T-helper 17 cell (primary cell): ENCODE measurements around the gene TRPM5. TPM values are rescaled to one million over a fixed set of nuclear protein-coding genes. Genes with fewer than 3 reads are reported as not detected.

Experiments used
- ATAC-seq: fragments of 150-1000 bp; cut with Tn5 transposase; 2 replicates; pipeline ENCODE4 v1.10.0; 2021; ENCODE audit warnings: mild to moderate bottlenecking, moderate library complexity
- DNase-seq, 3 donors: peaks; one replicate each; pipeline versions ENCODE4 v3.0.0 to v3.0.0-alpha.2; 2020 to 2021
- H3K9me3 ChIP-seq: one replicate; pipeline ENCODE4 v1.7.0; 2013; ENCODE audit warnings: low read length, mild to moderate bottlenecking; ENCODE audit not compliant: control insufficient read depth, poor library complexity, severe bottlenecking
- H3K27ac Mint-ChIP-seq: one replicate; pipeline ENCODE4 v1.8.0; 2022; ENCODE audit warnings: mild to moderate bottlenecking, moderate library complexity, mixed read lengths
- H3K27me3 Mint-ChIP-seq: one replicate; pipeline ENCODE4 v1.8.0; 2022; ENCODE audit warnings: mixed read lengths
- H3K36me3 Mint-ChIP-seq: one replicate; pipeline ENCODE4 v1.8.0; 2022; ENCODE audit warnings: low read depth, mixed read lengths
- H3K4me1 Mint-ChIP-seq: one replicate; pipeline ENCODE4 v1.8.0; 2022; ENCODE audit warnings: mild to moderate bottlenecking, mixed read lengths
- H3K4me3 Mint-ChIP-seq: one replicate; pipeline ENCODE4 v1.8.0; 2022; ENCODE audit warnings: mild to moderate bottlenecking, moderate library complexity, mixed read lengths
- total RNA-seq, 4 donors: library from RNA in 2 of 4; stranded (reverse) in 2 of 4; gene quantifications; one replicate each; pipeline ENCODE4 v1.2.3 and lab custom pipeline; 2022 to 2026

TRPM5 gene
- total RNA-seq, 2 donors from 2014 or later: 0.07 to 0.08 TPM

DNA sequence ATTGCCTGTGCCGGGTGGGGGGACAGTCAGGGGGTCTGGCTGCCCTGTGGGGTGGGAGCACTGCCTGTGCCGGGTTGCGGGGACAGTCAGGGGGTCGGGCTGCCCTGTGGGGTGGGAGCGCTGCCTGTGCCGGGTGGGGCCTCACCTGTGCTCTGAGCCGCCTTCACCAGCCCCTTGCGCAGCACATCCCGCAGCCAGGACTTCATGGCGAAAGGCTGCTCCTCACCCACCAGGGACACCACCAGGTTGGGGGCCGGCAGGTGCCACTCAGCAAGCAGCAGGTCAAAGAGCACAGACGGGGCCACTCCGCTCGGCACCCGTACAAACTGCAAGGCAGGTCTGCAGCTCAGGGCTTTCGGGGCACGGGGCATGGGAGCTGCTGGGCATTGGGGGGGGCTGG is 22.3 kb downstream of the TRPM5 start:
- Mint-ChIP-seq H3K27me3 (no peaks in the 10 kb centered on the region), H3K27ac (no peak overlapping the region), H3K4me1 (no peaks in the 10 kb centered on the region), H3K4me3 (no peak overlapping the region), H3K36me3 (no peaks in the 10 kb centered on the region)
- ATAC-seq (no peak), DNase-seq (no peak)
- H3K9me3 ChIP-seq: no peaks in the 10 kb centered on the region

- DNase-seq: no peak
- H3K9me3 ChIP-seq: no peaks in the 10 kb centered on the region
- ATAC-seq: no peak
- Mint-ChIP-seq H3K27me3 (no peaks in the 10 kb centered on the region), H3K4me1 (no peaks in the 10 kb centered on the region), H3K4me3 (no peak overlapping the region), H3K36me3 (no peaks in the 10 kb centered on the region), H3K27ac (no peak overlapping the region)
Observed at GRCh38 chr11:2421226-2421994, 22.9 kb downstream of the TRPM5 start.

- Mint-ChIP-seq H3K27me3 (no peaks in the 10 kb centered on the region), H3K27ac (no peak overlapping the region), H3K4me1 (no peaks in the 10 kb centered on the region), H3K36me3 (no peaks in the 10 kb centered on the region), H3K4me3 (no peak overlapping the region)
- H3K9me3 ChIP-seq: no peaks in the 10 kb centered on the region
- ATAC-seq: peak; percentile 93
- peak; percentile 52 to 64 (median 58) for DNase-seq
Observed at GRCh38 chr11:2420502-2421225, 23.6 kb downstream of the TRPM5 start.

GRCh38 chr11:2419638-2420501 is 24.4 kb downstream of the TRPM5 start:
- Mint-ChIP-seq H3K36me3 (no peaks in the 10 kb centered on the region), H3K4me3 (no peak overlapping the region), H3K4me1 (no peaks in the 10 kb centered on the region), H3K27ac (no peak overlapping the region), H3K27me3 (no peaks in the 10 kb centered on the region)
- DNase-seq (peak; percentile 31 to 46 (median 38)), ATAC-seq (peak; percentile 33)
- no peaks in the 10 kb centered on the region for H3K9me3 ChIP-seq

GRCh38 chr11:2418693-2419360 is 25.5 kb downstream of the TRPM5 start:
- Mint-ChIP-seq H3K4me3 (no peak overlapping the region), H3K27ac (peak overlapping the region; percentile 37), H3K27me3 (no peaks in the 10 kb centered on the region), H3K4me1 (no peaks in the 10 kb centered on the region), H3K36me3 (no peaks in the 10 kb centered on the region)
- DNase-seq: no peak
- no peak for ATAC-seq
- H3K9me3 ChIP-seq: no peaks in the 10 kb centered on the region

DNA sequence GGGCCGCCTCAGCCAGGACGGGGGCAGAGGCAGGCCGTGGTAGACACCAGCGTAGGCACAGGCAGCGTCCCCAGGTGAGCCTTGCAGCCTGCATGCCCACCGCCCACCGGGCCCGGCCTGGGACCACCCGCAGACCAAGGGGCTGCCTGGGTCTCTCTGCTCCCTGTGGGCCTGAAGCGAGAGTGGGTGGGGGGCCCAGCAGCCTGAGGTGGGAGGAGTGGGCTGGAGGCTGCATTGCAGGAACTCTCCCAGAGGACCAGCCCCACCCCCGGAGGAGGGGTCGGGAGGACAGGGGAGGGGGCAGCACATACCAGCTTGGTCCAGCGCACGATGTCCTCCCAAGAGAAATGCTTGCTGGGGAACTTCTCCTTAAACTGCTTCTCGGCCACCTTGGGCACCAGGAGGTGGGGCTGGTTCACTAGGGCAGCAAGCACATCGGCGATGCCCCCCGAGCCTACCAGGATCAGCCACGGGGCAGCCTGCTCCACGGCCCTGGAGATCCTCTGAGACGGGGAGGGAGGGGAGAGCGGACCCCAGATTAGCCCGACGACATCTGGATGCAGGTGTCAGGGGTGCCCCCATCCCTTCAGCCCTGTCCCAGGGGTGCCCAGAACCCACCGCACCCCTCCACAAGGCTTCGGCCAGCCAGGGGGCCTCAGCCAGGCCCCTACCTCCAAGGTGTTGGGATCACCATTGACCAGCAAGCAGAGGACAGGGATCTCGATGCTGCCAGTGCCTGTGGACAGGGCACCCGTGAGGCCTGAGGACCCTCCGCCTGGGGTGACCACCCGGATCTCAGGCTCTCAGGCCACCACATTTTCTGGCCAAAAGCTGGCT is 26.2 kb downstream of the TRPM5 start:
- no peak for DNase-seq
- H3K9me3 ChIP-seq: no peaks in the 10 kb centered on the region
- Mint-ChIP-seq H3K4me3 (no peak overlapping the region), H3K4me1 (no peaks in the 10 kb centered on the region), H3K27me3 (no peaks in the 10 kb centered on the region), H3K27ac (peak overlapping the region; percentile 37), H3K36me3 (no peaks in the 10 kb centered on the region)
- ATAC-seq: no peak

DNA sequence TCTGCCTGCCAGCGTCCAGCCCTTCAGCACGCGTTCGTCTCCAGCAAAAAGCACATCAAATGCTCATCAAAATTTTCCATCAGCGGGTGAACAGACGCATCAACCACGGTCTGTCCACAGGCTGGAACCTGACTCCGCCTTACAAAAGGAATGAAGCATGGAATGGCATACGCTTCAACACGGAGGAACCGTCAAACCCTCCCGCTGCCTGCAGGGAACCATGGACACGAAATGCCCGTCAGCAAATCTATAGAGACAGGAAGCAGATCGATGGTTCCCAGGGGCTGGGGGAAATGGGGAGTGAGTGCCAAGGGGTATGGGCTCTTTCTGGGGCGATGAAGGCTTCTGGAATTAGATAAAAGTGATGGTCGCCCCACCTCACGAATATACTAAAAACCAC is 27.5 kb downstream of the TRPM5 start:
- no peak overlapping the region for H3K4me3 Mint-ChIP-seq
- DNase-seq (no peak), ATAC-seq (no peak)
- no peaks in the 10 kb centered on the region for H3K27me3 Mint-ChIP-seq
- H3K36me3 Mint-ChIP-seq: no peaks in the 10 kb centered on the region
- H3K9me3 ChIP-seq: no peaks in the 10 kb centered on the region
- no peaks in the 10 kb centered on the region for H3K4me1 Mint-ChIP-seq
- no peak overlapping the region for H3K27ac Mint-ChIP-seq

- Mint-ChIP-seq H3K4me1 (no peaks in the 10 kb centered on the region), H3K27me3 (no peaks in the 10 kb centered on the region), H3K36me3 (no peaks in the 10 kb centered on the region), H3K27ac (no peak overlapping the region), H3K4me3 (no peak overlapping the region)
- no peaks in the 10 kb centered on the region for H3K9me3 ChIP-seq
- ATAC-seq (no peak), DNase-seq (no peak)
Observed at GRCh38 chr11:2415601-2416380, 28.5 kb downstream of the TRPM5 start.

DNA sequence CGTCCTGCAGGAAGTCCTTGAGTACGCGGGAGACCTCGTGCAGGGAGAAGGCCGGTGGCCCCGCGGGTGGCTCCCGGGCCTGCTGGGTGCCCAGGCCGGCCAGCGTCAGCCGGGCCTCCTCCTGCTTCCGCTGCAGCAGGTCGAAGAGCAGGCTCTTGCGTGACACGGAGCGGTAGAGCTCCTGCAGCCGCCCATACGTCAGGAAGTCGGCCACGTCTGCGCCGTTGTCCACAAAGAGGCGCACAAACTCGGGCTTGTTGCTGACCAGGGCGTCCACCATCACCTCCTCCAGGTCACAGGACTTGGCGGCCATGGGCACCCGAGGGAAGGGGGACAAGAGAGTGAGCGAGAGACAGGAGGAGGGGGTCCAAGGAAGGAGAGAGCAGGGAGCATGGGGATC is 29.1 kb downstream of the TRPM5 start:
- ATAC-seq (no peak), DNase-seq (no peak)
- Mint-ChIP-seq H3K4me3 (no peak overlapping the region), H3K27ac (no peak overlapping the region), H3K36me3 (no peaks in the 10 kb centered on the region), H3K4me1 (no peaks in the 10 kb centered on the region), H3K27me3 (no peaks in the 10 kb centered on the region)
- H3K9me3 ChIP-seq: no peaks in the 10 kb centered on the region

DNA sequence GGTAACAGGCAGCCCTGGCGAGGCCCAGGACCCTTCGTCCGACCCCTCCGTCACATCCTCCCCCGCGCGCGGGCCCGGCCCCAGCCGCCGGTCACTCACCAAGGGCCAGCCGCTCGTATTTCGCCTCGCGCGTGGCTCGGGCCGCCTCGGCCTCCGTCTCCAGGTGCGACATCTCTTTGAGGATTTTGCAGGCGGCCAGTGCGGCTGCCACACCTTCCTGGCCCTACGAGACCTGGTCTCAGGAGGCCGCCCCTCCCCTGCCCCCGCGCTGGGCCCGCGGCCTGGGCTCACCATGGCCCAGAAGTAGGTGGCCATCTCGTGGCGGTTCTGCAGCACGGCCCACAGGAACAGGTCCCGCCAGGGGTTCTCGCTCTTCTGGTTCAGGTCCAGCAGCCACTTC is 29.7 kb downstream of the TRPM5 start:
- Mint-ChIP-seq H3K27ac (no peak overlapping the region), H3K27me3 (no peaks in the 10 kb centered on the region), H3K4me3 (no peak overlapping the region), H3K36me3 (no peaks in the 10 kb centered on the region), H3K4me1 (no peaks in the 10 kb centered on the region)
- H3K9me3 ChIP-seq: no peaks in the 10 kb centered on the region
- no peak for DNase-seq
- no peak for ATAC-seq

DNA sequence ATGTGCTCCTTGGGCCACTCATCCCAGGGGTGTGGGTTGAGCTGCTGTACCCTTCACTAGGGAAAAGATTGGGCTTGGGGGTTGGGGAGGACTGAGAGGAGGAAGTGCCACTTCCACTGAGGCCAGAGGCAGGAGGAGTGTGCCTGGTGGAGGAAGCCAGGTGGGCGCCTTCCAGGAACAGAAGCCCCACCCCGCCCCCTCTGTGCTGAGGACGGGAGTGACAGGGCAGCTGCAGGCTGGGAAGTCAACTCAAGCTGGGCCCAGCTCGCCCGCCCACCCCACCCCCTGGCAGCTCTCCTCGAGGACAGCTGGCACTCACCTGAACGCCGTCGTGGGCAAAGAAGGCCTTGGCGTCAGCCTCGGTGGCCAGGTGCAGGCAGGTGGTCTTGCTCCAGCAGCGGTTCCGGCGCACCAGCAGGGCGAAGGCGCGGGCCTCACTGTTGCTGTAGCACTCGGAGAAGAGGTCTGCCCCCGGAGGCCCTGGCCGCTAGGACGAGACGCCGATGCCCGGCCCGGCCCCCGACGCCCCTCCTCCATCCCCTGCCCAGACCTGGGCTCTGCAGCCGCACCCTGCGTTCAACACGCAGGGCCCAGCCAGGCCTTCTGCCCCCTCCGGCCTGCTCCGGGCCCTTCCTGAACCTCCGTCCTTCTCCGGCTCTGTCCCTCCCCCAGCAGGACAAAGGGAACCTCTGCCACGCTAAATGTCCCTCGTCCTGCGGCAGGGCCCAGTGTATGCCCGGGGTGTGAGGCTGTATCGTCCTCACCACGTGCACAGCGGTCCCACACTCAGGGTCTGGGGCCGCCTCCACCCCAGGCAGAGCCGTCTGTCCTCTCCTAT is 30.4 kb downstream of the TRPM5 start:
- Mint-ChIP-seq H3K4me3 (no peak overlapping the region), H3K27ac (no peak overlapping the region), H3K27me3 (no peaks in the 10 kb centered on the region), H3K4me1 (no peaks in the 10 kb centered on the region), H3K36me3 (no peaks in the 10 kb centered on the region)
- H3K9me3 ChIP-seq: no peaks in the 10 kb centered on the region
- no peak for DNase-seq
- no peak for ATAC-seq
